Esophagus squamous epithelium (tissue), 4 donors: ENCODE results near the gene MRPS27.

Source experiments
- CTCF ChIP-seq, 6 experiments: fragments of 450-650 bp in 4 of 6; fragments of 200-600 bp in 2 of 6; sonication (generic) in 2 of 6; IDR thresholded peaks; one replicate each; pipeline ENCODE4 v1.5.1; 2016 to 2019; ENCODE audit warnings: antibody characterized with exemption in 6 of 6, mild to moderate bottlenecking in 4 of 6, moderate library complexity in 4 of 6
- POLR2A ChIP-seq, 4 donors: fragments of 450-650 bp; IDR thresholded peaks; one replicate each; pipeline ENCODE4 v1.6.1; 2017; ENCODE audit warnings: antibody characterized with exemption in 4 of 4, mild to moderate bottlenecking in 4 of 4, moderate library complexity in 3 of 4

GRCh38 chr5:72364171-72364570, 44.1 kb upstream of the MRPS27 start:
- TF ChIP-seq CTCF (IDR thresholded peaks at IDR 0.05) (no peak), POLR2A (IDR thresholded peaks at IDR 0.05) (no peak)
